AG04449 (cell line): ENCODE data around the gene ANKS4B.

Experiments used
- CTCF ChIA-PET: fragments of 350-600 bp; formaldehyde crosslinking; extraction: SDS; loops from one replicate; lab custom pipeline; 2021; ENCODE audit warnings: antibody characterized with exemption; lab: Yijun Ruan, JAX
- POLR2A ChIA-PET: fragments of 400-600, 350-600 bp; formaldehyde crosslinking; extraction: SDS; loops from one replicate; lab custom pipeline; 2020; ENCODE audit warnings: antibody characterized with exemption, inconsistent platforms; lab: Yijun Ruan, JAX
- DNase-seq: peaks from one replicate; pipeline ENCODE4 v3.0.0-alpha.2; 2010; ENCODE audit warnings: low read depth, low spot score
- H3K4me3 ChIP-seq: 2 replicates; pipeline ENCODE4 v1.5.1; 2011; ENCODE audit warnings: low read depth, mild to moderate bottlenecking, control low read depth, low read length
- TF ChIP-seq, protein P1 (sequence below): IDR thresholded peaks from one replicate; pipeline ENCODE4 v1.5.1; 2011; ENCODE audit warnings: mild to moderate bottlenecking, moderate library complexity, low read length, control low read depth, inconsistent platforms; ENCODE audit not compliant: insufficient read depth; ENCODE audit errors: missing control alignments

The ANKS4B gene, protein sequence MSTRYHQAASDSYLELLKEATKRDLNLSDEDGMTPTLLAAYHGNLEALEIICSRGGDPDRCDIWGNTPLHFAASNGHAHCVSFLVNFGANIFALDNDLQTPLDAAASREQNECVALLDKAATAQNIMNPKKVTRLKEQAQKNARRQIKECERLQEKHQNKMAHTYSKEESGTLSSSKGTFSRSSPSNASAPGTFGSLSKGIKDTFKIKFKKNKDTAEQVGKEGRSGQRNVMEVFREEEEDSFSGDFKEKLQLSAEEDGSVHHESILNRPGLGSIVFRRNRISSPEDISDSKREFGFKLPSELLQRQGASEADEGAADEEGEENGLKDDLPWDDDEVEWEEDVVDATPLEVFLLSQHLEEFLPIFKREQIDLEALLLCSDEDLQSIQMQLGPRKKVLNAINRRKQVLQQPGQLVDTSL

GRCh38 chr16:21233521-21234150 lies at the start of gene ANKS4B:
TSS of gene ANKS4B (plus strand) at chr16:21233699. CDS start at chr16:21233738, 39 bp downstream.
- no peak for DNase-seq
- CTCF ChIA-PET, result interaction anchor here (0.5 to 0.6 kb wide), 2 partner anchors 51 to 77 kb away, joined by 3 read pairs; no protein-coding TSS in a partner anchor
- TF ChIP-seq, protein P1, sequence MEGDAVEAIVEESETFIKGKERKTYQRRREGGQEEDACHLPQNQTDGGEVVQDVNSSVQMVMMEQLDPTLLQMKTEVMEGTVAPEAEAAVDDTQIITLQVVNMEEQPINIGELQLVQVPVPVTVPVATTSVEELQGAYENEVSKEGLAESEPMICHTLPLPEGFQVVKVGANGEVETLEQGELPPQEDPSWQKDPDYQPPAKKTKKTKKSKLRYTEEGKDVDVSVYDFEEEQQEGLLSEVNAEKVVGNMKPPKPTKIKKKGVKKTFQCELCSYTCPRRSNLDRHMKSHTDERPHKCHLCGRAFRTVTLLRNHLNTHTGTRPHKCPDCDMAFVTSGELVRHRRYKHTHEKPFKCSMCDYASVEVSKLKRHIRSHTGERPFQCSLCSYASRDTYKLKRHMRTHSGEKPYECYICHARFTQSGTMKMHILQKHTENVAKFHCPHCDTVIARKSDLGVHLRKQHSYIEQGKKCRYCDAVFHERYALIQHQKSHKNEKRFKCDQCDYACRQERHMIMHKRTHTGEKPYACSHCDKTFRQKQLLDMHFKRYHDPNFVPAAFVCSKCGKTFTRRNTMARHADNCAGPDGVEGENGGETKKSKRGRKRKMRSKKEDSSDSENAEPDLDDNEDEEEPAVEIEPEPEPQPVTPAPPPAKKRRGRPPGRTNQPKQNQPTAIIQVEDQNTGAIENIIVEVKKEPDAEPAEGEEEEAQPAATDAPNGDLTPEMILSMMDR, result no peak
- H3K4me3 ChIP-seq, result no peak within 1 kb of the TSS
- POLR2A ChIA-PET, result no interaction called here

- H3K4me3 ChIP-seq, result no peak overlapping the region
- POLR2A ChIA-PET, result no interaction called here
- TF ChIP-seq, protein P1, result no peak
- CTCF ChIA-PET, result no interaction called here
- no peak for DNase-seq
Measured at GRCh38 chr16:21183995-21184394, 49.5 kb upstream of the ANKS4B start.

- ChIA-PET POLR2A (no interaction called here), CTCF (interaction anchor here (2.4 kb wide), 1 partner anchor 28 kb away, joined by 6 read pairs; no protein-coding TSS in a partner anchor)
- TF ChIP-seq, protein P1, result no peak
- DNase-seq, result no peak
- no peak overlapping the region for H3K4me3 ChIP-seq
Measured at GRCh38 chr16:21184834-21185233, 48.7 kb upstream of the ANKS4B start.

DNA sequence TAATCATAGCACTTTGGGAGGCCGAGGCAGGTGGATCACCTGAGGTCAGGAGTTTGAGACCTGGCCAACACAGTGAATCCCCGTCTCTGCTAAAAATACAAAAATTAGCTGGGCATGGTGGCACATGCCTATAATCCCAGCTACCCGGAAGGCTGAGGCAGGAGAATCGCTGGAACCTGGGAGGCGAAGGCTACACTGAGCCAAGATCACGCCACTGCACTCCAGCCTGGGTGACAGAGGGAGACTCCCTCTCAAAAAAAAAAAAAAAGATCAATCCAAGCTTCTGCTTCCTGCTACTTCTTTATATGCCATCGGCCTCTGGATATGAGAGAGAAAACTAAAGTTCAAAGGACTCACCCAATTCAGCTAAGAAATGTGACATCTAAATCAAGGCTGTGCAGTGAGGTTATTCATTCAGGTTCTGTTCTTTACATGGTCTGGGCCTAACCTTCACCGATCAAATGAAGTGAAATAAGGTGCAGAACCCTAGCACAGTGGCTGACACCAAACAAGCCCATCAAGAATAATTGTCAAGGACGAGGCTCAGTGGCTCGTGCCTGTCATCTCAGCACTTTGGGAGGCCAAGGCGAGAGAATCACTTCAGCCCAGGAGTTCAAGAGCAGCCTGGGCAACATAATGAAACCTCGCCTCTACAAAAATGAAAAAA lies 47.7 kb upstream of the ANKS4B start:
- DNase-seq, result no peak
- ChIA-PET POLR2A (no interaction called here), CTCF (interaction anchor here (1.1 to 4.2 kb wide), 3 partner anchors 9 to 29 kb away, joined by 3 to 36 read pairs (median 6); no protein-coding TSS in a partner anchor)
- H3K4me3 ChIP-seq, result no peak overlapping the region
- TF ChIP-seq, protein P1, result no peak

- CTCF ChIA-PET, result interaction anchor here (0.7 to 4.9 kb wide), 6 partner anchors 10 to 395 kb away, joined by 3 to 44 read pairs (median 16); partner anchors contain the start of gene CRYM
- POLR2A ChIA-PET, result interaction anchor here (1.0 kb wide), 1 partner anchor 28 kb away, joined by 3 read pairs; the partner anchor contains the start of gene LDAF1
- TF ChIP-seq, protein P1, result no peak
- DNase-seq, result no peak
- H3K4me3 ChIP-seq, result no peak overlapping the region
Measured at GRCh38 chr16:21186326-21186691, 47.2 kb upstream of the ANKS4B start.
